ENCODE measurements around the gene ZNF219.

ZNF219 gene

DNA sequence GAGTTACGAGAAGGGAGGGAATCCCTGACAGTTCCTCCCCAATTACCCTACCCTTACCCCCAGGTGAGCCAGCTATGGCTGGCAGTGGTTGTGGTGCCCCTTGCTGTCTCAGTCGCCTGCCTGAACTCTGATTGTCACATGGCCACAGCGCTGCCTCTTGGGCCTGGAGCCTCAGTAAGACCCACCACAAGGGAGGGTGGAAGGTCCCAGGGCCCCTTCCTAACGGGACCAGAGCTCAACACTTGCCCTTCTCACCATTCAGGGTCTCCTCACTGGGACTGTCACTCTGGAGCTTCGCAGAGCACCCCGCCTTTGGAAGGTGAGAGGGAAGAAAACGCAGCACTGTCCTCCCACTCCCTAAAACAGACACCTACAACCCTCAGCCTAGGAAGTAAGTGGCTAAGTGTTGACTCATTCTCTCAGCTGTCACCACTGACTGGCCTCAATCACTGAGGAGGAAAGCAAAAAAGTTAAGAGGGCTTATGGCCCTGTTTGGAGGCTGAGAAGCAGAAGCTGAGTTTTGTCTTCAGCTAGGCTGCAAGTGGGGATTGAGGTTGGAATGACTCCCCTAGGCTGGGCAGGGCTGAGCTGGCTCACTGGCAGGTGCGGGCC lies 3.5 kb upstream of the ZNF219 start:
- no peak for DNase-seq (ENCODE audit: low spot score)

DNA sequence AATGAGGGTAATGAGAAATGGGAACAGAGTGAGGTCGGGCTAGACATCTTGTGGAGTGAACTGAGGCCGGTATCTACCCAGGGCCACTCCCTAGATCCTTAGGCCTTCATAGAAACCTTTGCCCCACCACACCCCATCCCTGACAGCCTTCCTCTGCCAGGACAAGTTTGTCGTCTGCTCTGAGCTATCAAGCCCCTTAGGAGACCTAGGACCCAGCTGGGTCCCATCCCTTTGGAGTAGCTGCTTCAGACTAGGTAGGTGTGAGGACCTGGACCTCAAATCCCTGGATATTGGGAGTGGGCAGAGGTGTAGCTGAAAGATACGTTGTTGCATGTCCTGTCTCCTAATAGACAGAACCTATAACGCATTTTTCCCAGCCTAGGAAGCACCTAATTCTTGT lies 2.5 kb upstream of the ZNF219 start, which contains the start of gene TMEM253:
Gene TMEM253, plus strand, starts transcription at position 136 of the 400 bp plus-strand sequence. CDS start 278 bp downstream, outside the sequence.
- no peak for DNase-seq (ENCODE audit: low spot score)

DNA sequence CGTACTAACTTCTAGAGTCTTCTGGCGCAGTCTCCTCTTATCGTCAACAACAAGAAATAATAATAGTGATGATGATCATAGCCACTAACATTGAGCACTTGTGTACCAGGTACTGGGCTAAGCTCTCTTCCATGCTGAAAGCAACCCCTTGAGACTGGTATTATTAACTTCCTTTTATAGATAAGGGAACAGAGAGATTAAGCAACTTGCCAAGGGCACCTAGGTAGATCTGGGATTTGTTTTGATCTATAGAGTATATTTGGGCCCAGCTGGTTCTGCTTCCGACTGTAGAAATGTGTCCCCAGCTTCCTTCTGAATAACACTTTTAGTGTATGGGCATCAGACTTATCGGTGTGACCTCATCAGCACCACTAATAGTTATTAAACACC lies 1.1 kb upstream of the ZNF219 start:
- no peak for DNase-seq (ENCODE audit: low spot score)

DNA sequence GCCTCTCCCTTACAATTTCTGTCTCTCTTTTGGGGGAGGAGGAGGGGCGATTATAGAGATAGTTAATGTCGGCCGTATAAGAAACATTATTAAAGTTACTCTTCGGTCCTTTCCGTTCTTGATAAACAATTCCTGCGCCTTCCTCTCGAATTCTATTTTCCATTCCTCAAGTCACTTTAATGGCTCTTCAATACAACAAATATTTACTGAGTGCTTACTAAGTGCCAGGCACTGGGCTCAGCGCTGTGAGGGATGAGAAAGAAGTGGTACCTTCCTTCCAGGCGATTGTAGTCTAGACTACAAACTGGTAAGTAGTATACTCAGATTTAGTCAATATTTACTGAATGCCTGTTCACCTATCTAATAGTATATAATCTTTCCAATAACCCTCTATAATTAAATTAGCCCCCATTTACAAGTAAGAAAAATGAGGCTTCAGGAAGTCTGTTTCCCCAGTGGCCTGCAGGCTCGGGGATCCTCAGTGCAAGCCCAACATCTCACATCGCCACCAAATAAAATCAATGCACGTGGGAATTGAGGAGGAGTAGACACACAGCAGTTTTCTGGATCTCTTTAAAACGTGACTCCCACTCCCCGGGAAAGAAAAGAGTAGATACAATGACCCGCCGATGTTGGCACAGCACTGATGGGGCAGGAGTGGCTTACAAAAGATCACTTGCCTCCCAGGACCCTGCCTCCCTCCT lies 589 bp upstream of the ZNF219 start:
- DNase-seq (ENCODE audit: low spot score), result no peak

DNA sequence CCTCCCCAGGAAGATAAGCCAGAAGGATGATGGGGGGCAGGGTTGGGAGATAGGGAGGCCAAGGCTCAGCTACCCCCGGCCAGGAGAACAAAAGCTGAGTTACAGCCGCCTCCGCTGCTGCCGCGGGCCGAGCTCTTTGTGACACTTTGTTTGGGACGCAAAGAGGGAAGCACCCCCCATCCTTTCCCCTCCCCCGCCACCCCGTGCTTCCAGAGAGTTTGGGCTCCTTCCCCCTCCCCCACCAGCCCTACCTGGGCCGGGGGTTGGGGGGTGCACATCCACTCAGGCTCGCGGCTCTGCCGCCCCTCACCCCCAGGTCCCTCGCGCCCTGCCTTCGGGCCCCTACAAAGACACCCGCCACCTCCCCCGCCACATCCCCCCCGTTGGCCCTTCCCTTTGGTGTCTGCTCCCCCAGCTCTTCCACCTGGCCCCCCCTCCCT lies 799 bp downstream of the ZNF219 start:
- no peak for DNase-seq (ENCODE audit: low spot score)

DNA sequence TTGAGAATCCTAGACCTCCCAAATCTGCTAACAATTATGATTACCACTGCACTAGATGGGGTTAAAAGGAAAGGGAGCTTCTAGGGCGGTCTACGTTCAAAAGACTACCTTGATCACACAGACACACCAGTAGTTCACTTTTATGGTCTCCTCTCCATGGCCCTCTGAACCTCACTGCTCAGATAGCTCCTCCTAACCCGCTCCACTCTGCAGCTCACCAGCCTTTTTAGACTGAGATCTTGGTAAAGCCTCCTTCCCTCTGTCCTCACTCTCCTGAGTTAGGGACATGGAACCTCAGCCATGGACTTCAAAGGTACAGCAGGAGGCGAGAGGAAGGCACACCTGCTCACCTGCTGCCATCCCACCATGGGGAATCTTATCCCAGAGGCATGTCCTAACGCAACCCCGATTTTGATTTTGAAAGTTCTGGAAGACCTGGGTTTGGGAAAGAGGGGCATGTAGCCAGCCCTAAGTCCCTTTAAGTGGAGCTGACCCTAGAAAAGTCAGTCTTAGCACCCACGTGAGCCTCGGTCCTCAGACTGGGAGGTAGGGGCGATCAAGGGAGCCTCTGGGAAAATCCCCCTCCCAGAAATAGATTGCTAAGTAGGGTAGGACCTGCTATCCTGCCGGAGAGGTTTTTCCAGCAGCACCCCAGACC lies 1.3 kb downstream of the ZNF219 start:
- no peak for DNase-seq (ENCODE audit: low spot score)

DNA sequence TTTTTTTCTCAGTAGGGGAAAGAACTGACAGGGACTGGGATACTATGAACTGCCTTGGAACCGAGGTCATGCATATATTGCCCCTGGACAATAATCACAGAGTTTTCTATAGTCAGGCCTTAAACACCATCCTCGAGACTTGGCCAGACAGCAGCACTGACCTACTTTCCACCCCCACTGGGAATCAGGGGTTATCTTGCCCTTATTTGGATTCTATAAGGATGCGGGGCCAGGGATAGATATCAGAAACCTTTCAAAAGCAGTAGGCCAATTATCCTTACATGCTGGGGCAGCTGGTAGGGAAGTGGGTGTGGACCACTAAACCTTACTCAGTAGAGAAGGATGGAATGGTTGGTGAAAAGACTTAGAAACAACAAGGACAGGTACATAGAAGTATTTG lies 2.0 kb downstream of the ZNF219 start:
- no peak for DNase-seq (ENCODE audit: low spot score)

DNA sequence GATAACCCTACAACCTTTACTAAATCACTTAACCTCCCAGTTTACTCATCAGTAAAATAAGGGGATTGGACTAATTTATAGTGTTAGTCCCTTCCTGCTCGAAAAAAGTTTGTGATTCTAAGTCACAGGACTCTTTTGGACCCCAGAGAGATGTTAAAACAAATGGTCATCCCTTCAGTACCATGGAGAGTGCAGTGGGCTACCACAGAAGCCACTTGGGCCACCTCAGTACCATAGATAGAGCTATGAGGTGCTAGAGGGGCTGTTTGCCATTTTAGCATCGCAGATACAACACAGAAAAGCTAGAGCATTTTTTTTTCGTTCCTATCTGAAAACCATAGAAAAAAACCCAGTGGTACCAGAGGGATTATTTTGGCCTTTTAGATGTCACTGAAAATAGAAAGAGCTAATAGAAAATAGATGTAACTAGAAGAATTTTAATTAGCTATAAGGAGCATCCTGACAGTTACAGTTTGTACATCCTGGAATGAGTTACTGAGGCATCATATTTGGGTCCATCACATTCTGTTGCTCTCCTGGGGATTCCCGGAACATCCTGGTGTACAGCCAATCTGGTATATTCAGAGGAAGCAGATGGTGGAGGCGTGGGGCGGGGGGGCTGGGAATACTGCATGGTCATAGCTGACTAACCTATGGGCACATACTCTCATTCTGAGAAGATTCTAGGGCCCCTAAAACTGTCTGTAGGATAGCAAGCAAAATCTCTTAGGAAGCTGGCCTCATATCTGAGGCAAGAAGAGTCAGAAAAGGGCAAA lies 2.8 kb downstream of the ZNF219 start:
- DNase-seq (ENCODE audit: low spot score), result no peak

DNA sequence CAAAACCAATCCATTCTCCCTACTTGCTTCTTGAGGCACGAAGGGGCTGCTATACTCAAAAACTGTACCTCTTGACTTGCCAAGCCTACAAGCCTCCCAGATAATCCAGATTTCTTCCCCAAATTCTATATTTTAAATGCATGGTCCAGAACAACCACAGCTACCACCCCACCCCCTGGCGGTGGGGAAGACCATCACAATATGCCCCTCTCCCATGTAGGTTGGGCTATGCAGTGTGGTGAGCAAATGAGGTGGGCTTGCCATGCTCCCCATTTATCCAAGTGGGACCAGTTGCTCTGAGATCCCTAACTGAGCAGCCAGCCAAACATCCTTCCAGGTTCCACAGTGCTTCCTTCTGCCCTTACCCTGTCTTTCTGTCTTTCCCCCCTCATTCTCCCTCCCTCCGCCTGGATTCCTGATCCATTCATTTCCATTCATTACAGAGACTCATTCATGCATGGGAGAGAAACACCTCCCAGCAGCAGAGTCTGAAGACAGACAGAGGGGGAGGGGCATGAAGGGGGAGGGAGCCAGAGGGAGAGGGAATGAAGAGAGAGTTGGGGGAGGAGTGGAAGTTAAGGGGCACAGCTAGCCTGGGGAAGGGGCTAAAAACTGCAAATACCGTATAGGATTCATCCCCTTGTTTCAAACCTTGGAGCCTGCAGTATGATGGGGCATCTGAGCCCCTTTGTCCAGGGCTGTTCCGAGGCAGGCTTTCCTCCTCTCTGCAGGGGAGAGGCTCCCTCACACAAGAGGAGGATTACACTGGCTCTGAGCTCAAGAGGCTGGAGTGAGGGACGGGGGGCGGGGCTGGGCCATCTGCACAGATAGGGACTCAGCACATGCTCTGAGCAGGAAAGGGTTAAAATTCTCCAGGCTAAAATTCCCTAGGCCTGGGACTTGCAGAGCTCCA lies 4.4 kb downstream of the ZNF219 start:
- DNase-seq (ENCODE audit: low spot score), result no peak

DNA sequence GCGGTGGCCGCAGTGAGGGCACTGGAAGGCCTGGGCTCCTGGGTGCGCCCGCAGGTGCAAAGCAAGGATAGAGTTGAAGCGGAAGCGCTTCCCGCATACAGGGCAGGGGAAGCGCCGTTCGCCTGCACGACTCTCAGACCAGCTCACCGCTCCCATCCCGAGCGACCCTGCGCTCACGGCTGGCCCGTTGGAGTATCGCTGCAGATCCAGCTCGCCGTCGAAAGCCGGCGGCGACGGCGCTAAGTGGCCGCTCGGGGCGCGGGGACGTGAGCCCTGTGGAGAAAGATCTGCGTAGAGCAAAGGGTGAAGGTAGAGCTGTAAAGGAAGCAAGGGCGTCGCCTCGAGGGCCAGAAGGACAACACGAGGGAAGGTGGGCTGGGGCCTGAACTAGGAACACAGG lies 5.4 kb downstream of the ZNF219 start:
- no peak for DNase-seq (ENCODE audit: low spot score)

DNA sequence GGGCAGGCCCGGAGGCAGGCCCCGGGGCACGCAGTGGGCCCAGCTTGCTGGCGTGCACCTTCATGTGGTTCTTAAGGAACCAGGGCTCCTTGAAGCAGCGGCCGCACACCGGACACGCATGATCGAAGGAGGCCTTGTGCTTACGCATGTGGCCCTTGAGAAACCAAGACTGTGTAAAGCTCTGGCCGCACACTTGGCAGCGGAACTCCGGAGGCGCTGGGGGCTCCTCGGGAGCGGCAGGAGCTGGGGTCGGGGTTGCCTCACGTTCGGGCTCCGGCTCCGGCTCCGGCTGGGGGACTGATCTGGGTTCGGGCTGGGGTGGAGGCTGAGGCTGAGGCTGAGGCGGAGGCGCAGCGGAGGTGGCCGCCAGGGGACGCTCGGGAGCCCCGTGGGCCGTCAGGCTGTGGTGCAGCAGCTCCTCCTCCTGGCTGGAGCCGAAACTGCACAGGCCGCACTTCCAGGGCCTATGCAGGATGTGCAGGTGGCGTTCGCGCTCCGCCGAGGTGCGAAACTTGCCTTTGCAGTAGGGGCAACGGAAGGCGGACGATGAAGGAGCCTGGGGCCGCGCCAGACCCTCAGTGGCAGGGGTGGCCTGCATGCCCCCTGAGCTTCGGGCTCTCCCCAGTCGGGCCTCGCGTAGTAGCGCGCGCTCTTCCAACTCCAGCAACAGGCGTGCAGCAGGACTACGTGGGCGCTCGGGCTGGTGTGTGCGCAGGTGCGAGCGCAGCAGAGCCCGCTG lies 6.0 kb downstream of the ZNF219 start:
- DNase-seq (ENCODE audit: low spot score), result peak; percentile 80

DNA sequence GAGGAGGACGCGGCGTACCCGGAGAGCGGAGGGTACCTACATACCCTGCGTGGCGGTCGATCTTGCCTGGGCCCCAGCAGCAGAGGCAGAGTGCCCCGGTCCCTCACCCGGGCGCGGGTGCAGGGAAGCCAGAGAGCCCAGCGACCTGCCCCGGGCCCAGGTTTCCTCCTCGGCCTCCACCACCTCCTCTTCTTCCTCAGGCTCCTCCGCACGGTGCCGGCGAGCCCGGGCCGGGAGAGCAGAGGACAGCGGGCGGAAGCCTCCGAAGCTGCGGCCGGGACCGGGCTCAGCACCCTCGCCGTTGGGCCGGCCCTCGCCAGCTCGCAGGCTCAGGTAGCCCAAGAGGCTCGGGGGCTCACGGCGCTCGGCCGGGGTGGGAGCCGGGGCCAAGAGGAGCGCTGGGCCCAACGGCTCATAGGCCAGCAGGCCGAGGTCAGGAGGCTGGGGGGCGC lies 6.6 kb downstream of the ZNF219 start:
- no peak for DNase-seq (ENCODE audit: low spot score)

DNA sequence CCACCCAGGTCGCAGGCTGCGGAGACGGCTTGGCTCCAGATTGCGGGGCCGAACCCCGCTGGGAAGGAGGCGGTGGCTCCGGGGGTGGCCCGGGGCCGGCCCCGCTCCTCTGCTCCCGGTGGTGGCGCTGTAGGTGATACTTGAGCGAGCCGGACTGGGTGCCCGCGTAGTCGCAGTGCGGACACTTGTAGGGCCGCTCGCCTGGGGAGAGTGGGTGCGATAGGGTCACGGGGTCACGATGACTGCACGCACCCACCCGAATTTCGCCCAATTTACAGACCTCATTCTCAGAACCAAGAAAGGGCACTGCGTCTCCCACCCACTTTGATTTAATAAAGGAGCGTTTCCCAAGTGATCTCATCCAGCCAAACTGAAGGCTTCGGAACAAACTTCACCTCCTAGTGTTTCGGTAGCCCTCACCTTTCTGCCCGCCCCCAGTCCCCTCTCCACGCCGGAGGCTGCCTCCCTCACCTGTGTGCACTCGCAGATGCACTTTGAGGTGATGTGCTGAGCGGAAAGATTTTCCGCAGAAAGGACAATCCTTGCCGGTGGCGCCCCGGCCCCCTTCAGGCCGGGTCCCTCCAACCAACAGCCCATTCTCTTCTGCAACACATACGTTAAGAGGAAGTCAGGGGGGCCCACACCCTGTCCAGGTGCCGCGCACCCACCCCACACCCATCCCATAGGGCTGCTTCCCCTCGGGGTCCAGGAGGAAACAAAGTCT lies 7.4 kb downstream of the ZNF219 start:
- no peak for DNase-seq (ENCODE audit: low spot score)

DNA sequence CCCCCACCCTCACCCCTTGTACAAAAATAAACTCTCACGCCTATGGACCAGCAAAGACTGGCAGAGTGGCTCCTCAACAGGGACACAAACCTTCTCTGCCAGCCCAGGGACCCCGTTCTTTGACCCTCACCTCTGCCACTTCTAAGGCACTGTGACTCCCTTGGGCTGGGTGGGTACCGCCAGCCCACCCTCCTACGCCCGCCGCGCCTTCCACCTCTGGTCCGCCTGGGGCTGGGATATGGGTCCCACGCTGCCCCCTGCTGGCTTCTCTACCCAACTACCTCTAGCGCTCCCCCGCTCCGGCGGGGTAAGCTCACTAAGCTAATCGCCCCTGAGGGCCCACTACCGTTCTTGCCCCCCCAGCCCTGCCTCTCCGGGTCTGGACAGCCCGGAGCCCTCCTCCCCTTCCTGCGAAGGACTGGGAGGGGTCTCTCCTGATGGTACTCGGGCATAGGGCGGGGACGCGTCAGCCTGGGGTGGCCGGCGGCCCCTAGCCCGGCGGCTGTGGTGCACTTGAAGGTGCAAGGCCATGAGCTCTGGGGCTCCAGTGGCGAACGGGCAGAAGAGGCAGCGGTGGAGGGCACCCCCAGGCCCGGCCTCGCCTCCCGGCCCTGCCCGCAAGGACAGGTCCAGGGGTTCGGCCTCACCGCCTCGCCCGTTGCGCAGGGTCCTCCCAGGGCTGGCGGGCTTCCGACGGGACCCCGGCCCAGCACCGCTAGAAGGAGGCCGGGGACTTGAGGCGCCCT lies 8.1 kb downstream of the ZNF219 start:
- no peak for DNase-seq (ENCODE audit: low spot score)

DNA sequence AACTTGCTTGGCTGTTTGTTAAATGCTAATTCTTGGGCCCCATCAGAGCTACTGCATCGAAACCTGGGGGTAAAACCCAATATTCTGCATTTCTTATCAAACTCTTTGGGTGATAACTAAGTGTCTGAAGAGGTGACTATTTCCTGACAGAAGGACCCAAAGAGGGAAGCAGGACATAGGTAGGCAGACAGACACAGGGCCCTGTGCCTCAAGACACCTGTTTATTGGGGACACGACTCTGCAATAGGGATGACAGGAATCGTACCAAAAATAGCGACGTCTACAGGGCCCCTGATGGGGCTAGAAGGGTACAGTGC lies 8.6 kb downstream of the ZNF219 start:
- no peak for DNase-seq (ENCODE audit: low spot score)

DNA sequence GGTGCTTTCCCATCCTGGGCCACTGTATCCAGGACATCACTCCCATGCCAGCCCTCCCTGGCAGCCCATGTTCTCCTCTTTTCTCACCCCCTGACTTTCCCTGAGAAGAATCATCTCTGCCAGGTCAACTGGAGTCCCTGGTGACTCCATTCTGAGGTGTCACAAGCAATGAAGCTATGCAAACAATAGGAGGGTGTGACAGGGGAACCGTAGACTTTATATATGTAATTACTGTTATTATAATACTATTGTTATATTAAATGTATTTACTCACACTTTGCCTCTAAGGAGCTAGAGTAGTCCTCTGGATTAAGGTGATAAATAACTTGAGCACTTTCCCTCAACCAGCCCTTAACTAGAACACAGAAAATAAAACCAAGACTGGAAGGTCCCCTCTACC lies 9.2 kb downstream of the ZNF219 start:
- no peak for DNase-seq (ENCODE audit: low spot score)

DNA sequence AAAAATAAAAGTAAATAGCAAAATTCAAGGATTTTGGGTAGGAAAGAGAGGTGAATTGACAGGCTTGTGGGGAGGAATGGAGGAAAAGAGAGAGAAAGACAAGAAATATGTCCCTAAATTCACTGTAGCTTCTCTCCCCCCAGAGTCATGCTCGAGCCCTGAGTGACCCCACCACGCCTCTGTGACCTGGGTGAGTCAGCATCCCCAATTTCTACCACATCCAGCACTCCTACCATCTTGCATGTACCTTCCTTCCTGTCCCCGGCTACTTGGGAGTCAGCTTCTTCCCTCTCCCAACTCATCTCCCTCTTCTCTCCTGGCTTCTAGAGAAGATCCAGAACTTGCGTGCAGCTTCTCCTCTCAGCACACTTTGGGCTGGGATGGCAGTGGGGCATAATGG lies 9.8 kb downstream of the ZNF219 start:
- no peak for DNase-seq (ENCODE audit: low spot score)

DNA sequence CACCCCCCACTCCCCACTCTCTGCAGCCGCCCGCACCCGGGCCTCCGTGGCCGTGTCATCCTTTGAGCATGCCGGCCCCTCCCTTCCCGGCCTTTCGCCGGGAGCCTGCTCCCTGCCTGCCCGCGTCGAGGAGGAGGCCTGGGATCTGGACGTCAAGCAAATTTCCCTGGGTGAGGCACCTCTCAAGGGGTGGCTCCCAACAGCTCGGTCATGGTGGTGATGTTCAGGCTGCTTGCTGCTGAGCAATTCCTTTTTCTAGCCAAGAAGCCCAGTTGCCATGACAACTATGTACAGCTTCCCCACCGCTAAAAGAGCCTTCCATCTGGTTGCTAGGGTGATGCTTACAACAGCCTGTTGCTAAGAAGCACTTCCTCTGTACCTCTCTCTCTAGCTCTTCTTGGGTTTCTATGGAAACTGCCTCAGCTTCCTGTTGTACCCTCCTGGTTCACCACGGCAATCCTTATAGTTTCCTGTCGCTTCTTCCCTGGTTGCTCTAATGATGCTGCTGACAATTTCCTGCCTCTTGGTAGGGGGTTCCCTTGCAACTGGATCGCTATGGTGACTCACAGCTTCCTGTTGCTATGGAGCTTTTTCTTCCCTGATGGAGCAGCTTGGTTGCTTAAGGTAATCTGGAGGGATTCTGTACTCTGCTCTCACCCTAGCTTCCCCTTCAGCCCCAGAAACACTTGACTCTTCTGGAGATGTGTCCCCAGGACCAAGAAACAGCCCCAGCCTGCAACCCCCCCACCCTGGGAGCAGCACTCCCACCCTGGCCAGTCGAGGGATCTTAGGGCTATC lies 11.0 kb downstream of the ZNF219 start:
- DNase-seq (ENCODE audit: low spot score), result peak; percentile 96

DNA sequence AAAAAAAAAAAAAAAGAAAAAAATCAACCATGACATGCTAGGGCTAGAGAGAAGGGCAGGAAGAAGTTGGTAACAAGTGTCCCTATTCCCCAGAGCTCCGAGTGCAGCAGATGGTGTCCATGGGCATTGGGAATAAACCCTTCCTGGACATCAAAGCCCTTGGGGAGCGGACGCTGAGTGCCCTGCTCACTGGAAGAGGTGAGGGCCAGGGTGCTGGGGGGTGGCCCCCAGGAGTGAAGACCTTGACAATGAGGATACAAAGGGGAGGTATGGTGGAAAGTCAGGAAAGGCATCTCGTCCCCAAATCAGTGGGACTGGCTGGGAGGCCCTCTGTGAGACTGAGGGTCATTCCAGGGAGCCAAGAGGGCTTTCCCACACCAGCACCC lies 11.6 kb downstream of the ZNF219 start:
- DNase-seq (ENCODE audit: low spot score), result no peak
